NCI-H146 (cell line): ENCODE measurements around the gene TFCP2L1.

Experiments
- DNase-seq: peaks from one replicate; lab custom pipeline; 2025; lab: John Stamatoyannopoulos, UW

The TFCP2L1 gene

DNA sequence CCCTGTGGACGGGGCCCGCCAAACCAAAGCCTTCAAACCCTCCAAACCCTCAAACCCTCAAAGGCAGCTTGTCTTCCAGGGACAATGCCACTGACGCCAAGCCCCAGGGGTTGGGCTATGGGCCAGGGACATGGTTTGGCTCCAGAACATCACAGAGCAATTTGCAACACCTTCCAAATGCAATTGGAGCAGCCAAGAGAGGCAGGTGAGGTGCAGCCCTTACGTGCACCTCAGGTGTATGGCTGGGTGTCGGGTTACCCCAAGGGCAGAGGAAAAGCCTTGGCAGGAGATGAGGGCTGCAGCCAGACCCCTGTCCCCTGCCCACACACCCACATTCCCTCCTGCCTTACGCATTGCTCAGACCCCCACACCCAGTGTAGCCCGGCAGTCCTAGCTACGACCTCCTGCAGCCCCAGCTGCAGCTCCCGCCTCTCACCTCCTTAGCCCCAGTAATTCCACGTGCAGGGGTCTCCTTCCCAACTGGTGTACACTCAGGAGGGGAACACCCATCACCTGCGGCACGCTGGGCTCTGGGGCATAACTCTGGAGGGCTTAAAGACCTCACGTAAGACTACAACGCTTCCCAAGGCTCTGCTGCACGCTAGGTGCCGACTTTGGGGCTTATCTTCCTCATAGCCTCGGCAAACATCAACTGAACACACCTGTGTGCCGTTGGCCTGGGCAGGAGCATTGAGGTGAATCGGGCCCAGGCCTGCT lies 88.7 kb downstream of the TFCP2L1 start:
- DNase-seq = no peak

DNA sequence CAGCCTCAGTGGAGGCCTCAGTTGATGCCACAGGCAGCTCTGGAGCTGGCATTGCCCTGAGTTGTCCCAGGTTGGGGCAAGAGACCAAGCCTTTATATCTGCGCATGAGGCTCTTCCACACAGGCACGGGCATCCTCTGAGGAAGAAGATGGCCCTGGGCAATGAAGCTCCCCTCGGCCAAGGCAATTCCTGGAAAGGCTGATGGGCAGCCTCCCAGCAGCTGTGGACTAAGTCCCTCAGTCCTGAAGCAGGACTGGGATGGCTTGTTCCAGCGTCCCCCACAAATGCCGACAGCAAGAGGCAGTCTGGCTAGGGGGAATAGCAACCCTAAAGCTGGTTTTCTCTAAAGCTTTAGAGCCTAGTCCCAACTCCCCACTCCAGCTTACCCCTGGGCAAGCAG lies 90.0 kb downstream of the TFCP2L1 start:
- DNase-seq = no peak

DNA sequence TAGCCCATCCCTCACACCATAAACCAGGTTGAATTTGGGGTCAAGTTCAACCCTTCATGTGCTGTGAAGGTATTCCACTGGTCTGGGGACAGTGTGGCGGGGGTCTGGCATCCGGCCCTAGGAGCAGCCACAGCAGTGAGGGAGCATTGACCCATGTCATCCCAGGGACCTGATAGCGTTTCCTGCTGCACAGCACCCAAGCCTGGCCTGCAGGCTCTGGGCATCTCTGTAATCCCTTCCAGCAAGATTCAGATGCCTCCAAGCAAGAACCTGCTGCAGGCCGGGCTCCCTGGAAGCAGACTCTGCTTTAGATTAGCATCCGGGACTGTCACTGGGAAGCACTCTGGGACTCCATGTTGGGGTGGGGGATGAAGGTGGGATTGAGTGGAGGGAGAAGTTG lies 90.4 kb downstream of the TFCP2L1 start:
- DNase-seq = no peak

DNA sequence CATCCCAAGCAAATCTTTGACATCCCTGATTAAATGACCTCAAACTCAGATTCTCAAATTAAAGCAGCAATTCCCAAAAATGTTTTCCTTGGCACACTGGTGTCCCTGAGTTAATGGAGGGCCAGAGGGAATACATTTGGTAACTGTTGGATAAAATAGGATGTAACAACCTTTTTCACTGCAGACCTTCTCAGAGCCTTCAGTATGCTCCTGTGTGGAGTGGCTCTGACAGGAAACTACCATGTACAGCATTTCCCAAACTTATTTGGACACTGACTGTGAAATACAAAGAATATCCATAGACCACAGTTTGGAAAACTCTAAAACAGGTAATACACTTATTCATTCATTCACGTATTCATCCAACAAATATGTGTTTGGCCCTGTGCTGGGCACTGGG lies 91.8 kb downstream of the TFCP2L1 start:
- DNase-seq = no peak

DNA sequence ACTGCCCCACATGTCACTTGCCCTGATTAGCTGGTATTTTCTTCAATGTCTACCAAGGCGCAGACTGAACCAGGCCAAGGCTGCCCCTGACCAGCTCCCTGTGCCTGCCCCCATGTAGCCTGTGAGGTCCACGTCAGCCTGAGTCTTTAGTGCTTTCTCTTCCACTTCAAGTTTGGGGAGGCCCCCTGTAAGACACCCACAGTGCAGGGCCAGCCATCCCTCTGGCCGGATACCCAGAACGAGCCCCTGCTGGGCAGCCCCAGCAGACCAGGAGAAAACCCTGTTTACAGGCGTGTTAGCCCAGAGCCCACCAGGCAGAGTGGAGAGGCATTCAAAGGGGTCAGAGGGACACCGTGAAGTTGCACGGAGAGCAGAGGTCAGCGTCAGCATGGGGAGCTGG lies 92.4 kb downstream of the TFCP2L1 start:
- DNase-seq = no peak

DNA sequence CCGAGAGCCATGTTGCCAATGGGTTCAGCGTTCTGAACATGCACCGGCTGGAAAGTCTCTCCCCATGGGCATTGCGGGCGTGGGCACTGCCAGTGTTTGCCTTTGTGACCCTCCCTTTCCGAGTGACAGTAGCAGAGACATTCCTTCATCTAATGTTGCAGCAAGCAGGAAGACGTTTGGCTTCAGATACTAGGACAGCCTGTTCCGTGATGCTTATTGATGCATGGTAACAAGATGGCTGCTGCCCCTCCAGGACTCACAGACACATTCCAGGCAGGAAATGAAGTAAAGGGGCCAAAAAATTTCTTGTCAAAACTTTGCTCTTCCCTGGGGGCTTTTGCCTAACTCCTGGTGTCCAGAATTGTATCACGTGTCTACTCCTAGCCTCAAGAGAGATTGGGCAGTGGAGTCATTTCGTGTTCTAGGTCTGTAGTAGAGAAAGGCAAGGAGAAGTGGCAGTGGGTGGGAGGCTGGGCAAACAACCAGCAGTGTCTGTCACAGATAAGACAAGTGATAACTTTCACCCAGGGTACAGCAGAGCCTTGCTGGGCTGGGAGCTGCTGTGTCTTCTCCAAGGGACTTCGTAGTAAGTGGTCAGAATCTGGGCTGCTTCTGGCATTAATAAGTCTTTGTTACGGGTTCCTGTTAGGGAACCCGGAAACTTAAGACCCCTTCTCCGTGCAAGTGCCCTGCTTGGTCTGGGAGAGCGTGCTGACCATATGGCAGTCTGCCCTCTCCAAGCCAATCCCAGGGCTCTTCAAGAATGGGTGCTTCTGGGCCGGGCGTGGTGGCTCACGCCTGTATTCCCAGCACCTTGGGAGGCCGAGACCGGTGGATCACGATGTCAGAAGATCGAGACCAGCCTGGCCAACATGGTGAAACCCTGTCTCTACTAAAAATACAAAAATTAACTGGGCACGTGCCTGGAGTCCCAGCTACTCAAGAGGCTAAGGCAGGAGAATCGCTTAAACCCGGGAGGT lies 93.5 kb downstream of the TFCP2L1 start:
- no peak for DNase-seq

DNA sequence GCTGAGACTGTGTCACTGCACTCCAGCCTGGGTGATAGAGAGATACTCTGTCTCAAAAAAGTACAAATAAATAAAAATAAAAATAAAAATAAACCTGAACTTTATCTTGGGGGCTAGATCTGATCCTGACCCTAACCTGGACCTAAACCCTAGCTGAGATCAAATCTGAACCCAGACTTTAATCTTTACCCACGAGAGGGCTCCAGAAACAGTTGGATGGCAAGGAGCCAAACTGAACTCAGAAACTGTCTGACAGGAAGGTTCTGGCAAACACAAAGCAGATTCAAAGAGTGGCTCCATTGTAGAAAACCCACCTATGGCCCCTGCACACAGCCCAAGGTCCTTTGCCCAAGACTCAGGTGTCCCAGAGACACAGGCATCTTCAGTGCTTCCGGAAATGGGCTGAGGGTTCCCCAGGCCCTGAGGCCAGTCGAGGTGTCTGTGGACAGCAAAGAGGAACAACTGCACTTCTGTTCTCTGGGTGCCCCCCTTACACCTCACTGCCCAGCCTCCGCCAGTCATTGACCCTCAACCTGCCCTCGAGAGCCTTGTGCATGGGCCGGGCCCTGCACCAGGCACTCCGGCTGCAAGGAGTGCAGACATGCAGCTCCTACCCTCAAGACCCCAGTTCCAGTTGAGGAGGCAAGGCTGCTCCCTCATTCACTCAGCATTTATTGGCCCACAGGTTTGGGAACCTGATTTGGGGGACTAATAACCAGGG lies 95.2 kb downstream of the TFCP2L1 start:
- DNase-seq = no peak

DNA sequence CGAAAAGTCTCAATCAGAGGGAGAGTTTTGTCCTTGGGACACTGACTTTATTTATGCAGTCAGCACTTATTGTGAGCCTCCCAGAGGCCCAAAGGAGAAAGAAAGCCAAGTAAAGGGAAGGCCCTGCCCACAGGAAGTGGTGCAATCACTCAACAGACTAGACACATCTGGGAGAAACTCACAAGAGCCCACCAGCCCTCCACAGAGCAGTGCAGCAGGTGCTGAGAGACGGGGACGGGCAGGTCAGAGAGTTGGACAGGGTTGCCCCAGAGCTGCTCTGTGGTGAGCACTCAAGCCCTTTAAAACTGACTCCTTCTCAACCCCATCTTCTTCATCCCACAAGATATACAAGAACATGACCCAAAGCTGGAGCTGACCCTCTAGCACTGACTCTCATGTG lies 96.0 kb downstream of the TFCP2L1 start:
- no peak for DNase-seq

DNA sequence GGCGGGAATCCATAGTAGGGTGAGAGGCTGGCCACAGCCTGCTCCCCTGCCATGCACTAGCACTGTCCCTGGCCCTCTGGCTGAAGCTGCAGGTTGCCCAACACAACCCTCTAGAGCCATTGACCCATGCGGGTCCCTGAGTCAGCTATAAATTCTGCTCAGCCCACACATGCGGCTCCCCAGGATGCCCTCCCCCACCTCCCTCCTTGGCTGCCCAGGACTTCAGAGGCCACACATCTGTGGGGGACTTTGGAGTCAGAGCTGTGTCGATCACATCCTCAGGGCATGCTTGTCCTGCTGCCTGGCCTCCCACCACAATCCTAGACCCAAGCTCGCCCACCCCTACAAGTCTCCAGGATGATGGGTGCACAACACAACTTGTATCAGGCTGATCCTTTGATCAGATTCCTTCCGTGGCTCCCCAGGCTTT lies 97.0 kb downstream of the TFCP2L1 start:
- no peak for DNase-seq

DNA sequence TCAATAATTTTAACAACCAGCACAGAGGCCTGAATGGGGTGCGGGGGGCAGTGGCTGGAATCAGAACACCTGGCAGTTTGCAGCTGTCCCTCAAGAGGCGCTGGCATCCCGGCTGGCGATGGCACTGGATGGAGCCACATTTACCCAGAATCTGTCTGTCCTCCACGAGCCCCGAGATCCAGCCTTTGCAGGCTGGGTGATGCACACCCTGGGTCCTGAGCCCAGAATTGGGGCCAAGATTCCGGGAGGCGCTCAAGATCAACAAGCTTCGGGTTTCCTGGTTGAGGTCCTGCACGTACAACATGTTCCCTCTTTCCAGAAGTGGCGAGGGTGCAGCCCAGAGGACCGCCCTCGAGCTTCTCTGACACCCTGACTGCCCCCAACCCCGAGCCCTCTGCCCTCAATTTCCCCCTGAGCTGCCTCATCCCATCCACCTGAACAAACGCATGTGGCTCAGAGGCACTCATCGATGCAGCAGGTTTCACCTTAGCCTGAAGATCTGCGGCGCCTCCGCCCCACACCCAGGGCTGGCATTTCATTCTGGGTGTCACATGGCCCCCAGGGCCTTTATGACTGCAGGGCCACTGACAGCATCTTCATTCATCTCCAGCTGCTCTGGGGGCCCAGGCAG lies 97.5 kb downstream of the TFCP2L1 start:
- DNase-seq = no peak

DNA sequence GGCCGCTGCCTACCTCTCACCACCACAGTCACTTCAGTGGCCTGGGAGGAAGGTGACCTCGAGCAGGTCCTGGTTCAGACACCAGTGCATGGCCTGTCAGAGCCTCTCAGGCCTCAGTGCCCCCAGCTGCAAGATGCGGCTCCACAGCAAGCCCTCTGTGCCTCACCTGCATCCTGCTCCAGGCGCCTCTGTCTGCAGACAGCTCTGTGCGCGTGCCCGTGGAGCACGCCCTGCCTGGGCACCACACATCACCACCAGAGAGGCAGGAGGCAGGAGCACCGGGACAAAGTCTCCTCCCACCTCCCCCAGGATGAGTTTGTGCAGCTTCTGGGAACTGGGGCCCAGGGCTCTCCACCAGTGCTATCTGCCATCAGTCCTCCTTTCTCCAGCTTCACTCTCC lies 98.7 kb downstream of the TFCP2L1 start:
- DNase-seq = peak; percentile 80

DNA sequence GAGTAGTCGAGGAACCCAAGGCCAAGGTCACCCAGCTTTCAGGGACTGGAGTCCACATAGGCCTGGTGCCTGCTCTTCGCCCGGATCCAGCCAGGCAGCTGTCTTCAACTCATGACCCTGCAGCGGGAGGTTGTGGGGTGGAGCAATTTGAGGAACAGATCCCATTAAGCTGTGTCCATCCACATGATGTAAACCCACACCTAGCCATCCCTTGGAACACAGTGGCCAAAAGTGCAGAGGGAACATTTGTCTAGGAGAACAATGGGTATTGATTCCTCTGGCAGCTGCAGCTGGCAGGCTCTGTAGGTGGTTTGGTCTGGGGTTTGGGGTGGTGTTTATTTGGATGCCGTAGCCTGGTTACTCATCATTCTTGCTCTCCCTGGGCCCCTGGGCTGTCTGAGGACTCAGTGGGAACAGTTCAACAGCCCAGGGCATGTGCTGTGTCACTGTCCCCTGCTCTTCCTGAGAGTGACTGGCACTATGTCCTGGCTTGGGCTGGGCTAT lies 99.4 kb downstream of the TFCP2L1 start:
- DNase-seq = peak; percentile 100

DNA sequence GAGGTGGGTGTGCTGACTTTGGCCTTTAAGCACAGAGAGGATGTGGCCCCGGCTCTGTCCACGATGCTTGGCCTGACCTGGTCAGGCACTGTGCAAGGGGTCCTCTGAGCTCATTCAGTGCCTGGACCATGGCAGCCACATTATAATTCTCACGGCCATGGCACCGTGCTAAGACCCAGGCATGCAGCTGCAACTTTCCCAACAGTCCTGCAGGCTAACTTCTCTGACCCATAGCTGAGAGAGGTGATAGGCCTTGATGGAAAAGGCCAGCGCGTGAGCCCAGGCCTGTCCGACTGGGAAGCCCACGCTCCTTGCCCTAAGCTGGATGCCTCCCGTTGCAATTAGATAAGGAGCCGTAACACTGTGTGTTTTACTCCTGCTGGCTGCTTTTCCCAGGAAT lies 99.9 kb downstream of the TFCP2L1 start:
- DNase-seq = no peak

DNA sequence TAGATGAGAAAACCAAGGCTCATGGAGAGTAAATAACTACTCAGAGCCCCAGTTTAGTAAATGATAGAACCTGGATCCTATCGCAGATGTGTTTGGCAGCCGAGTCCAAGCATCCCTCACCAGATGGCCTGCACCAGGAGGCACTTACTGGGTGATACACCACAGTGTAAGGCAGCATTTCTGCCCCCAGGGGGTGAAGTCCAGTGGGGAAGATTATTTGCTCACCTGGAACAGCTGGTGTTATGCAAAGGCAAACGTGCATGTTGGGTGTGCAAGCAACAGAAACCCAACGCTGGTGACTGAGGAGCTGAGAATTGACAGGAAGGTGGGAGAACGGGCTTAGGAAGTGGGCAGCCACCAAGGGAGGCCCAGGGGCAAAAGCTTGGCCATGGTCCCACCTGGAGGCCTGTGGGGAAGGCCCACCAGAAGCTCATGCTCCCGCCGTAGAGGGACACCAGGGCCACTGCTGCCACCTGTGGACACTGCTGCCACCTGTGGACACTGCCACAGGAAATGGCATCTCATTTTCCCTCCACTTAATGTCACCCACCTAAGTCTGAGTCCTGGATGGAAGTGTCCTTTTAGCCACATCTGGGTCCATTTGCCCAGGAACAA lies 100.6 kb downstream of the TFCP2L1 start:
- peak; percentile 99 for DNase-seq

DNA sequence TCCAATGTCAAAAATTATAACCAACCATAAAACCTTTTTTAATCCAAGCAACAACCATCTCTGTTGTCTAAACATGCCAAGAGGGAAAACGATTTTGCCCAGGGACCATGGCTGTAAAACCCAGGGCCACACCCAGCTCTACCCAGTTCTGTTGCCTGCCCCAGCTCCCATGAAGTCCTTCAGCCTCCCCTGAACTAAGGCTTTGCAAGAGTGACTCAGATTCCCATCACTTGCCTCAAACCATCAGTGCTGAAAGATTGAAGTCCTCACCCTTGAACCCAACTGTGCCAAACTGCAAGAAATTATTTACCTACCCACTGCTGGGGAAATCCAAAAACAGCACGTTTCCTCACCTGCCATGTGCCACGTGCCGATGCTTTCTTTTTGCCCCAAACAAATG lies 102.5 kb downstream of the TFCP2L1 start:
- no peak for DNase-seq

DNA sequence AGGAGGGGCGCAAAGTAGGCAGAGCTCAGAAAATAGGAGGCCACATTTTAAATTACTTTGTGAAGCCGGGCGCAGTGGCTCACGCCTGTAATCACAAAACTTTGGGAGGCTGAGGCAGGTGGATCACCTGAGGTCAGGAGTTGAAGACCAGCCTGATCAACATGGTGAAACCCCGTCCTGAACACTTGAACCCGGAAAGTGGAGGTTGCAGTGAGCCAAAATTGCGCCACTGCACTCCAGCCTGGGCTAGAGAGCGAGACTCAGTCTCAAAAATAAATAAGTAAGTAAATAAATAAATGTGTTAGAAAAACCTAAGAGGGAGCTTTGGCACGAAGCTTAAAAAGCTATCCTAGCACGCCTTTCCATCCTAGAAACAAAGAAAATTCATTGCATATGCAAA lies 105.5 kb downstream of the TFCP2L1 start:
- no peak for DNase-seq

DNA sequence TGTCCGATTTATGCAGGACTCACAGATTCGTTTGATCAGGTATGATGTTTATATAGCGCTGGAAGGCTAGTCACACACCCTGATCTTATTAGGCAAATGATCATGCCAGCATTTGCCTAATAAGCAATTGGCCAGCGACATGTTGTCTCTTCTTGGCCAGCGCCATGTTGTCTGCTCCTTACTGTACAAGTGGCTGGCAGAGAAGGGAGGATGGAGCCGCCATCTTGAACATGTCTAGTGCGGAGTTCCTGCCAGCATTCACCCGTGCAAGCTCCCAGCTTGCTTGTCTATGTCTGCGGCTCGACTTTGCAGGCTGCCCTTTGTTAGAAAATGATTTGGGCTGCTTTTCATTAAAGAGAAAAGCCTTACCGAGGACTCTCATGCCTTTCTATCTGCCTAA lies 106.3 kb downstream of the TFCP2L1 start:
- no peak for DNase-seq

DNA sequence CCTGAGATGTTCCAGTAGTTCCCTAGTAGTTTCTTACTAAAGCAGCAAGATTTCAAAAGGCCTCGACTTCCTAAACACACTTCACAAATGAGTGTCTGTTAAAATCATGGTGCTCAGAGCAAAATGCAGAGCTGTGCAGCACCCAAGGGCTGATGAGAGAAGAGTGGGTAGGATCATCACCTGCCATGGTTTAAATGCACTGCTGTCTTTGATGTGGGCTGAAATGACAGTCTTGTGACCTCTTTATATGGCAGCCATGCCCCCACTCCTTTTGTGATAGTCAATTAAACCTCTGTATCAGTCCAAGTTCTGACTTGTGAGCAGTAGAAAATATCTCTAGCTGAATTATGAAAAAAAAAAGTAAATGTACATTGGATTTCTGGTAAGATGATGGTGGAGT lies 107.1 kb downstream of the TFCP2L1 start:
- no peak for DNase-seq

DNA sequence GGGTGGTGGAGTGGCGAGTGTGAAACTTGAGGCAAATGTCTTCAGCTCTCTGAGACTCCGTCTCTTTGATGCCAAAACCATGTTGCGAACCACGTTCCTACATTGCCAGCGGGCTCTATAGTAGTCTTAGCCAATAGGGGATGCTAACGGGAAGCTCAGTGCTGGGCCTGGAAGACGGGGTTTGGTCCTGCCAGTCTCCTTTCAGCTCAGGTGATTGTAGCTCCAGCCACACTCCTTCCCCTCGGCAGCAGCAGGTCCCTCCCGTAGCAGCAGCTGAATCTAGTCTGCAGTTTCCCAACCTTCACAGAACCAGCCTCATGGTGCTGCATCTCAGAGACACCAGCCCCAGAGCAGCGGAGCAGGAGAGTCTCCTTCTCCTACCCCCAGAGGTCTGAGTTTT lies 109.7 kb downstream of the TFCP2L1 start:
- no peak for DNase-seq

DNA sequence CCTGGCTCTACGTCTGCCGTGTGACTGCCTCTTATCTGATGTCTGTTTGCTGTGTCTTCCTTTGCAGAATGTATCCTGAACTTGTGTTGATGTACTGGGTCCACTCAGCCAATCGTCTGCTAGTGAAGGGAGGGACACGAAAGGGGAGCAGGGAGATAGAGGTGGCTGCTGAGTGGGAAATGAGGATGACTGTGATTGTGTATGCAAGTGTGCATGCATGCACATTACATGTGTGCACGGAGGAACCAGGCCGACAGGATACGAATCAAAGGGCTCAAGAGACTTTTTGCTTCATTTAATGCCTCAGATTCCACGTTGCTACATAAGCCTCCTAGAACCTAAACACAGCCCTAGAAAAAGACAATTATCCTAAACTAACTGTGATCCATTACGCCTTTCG lies 111.2 kb downstream of the TFCP2L1 start:
- DNase-seq = no peak

DNA sequence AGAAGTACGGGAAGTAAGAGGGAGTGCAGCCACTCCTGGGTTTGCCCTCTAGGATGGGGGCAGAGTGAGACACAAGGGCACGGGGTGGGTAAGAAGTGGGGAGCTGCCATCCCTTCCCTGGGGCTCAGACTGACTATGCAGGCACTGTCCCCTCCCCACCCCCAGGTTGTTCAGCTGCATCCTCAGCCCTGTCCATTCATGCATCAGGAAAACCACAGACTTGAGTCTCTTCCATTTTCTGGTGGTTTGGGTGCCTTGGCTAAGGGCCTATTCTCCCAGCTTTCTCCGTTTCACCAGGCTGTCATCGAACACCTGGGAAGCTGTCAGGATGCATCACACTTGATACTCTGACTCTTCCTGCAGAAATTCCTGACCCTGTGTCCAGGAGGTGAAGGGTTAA lies 111.9 kb downstream of the TFCP2L1 start:
- DNase-seq = no peak

DNA sequence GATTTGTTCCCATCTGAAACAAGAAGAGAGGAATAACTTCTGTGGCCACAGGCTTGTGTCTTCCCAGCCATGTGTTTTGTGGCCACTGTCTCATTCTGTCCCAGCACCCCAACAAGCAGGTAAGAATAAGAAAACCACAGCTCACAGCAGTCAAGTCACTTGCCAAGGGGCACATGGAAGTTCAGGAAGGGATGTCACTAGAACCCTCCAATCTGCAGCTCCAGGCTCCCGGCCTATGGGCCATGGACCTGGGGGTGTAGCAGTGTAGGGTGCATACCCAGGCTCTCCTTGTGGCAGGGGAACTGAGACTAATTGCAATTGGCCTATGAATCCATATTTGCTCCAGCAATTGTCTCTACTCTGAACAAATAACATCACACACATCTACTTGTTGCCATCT lies 112.5 kb downstream of the TFCP2L1 start:
- DNase-seq = no peak
